PC-9 (cell line): ENCODE results near the gene NTF3.

ENCODE experiments used
- CTCF ChIP-seq: fragments of 200-600 bp; sonication (generic); conservative IDR thresholded peaks from 2 replicates; pipeline ENCODE4 v1.6.1; 2017; ENCODE audit warnings: mixed run types, antibody characterized with exemption, mild to moderate bottlenecking, moderate library complexity
- EZH2 ChIP-seq: fragments of 200-600 bp; sonication (generic); IDR thresholded peaks from 2 replicates; pipeline ENCODE4 v1.8.0; 2017; ENCODE audit warnings: antibody characterized with exemption, low read depth

- no peak for TF ChIP-seq CTCF
- TF ChIP-seq EZH2 = no peak
Measured at GRCh38 chr12:5520037-5520436, 88.1 kb downstream of the NTF3 start.
